Spleen (tissue), 11 donors: ENCODE data around the gene PCSK9. TPM values are rescaled to one million over a fixed set of nuclear protein-coding genes. Genes with fewer than 3 reads are reported as not detected.

Source experiments
- DNase-seq: peaks from one replicate; pipeline ENCODE4 v3.0.0-alpha.2; 2020
- H3K27ac ChIP-seq, 8 donors: fragments of 200-600 bp; sonication (generic) in 7 of 8; 1 replicate in 4 of 8; 2 replicates in 4 of 8; pipeline versions ENCODE4 v1.5.0 to v1.8.0; 2016 to 2021; ENCODE audit warnings: inconsistent platforms in 4 of 8, mild to moderate bottlenecking in 4 of 8, moderate library complexity in 1 of 8
- H3K27me3 ChIP-seq, 7 donors: fragments of 200-600 bp; sonication (generic) in 6 of 7; replicated peaks in 1 of 7; 1 replicate in 4 of 7; 2 replicates in 3 of 7; pipeline versions ENCODE4 v1.5.0 to v1.8.0; 2016 to 2021; ENCODE audit warnings: inconsistent platforms in 3 of 7, mild to moderate bottlenecking in 1 of 7
- H3K36me3 ChIP-seq, 6 donors: fragments of 200-600 bp; sonication (generic) in 5 of 6; 1 replicate in 4 of 6; 2 replicates in 2 of 6; pipeline versions ENCODE4 v1.5.0 to v1.8.0; 2016 to 2021; ENCODE audit warnings: inconsistent platforms in 2 of 6
- H3K4me1 ChIP-seq, 6 donors: fragments of 200-600 bp; sonication (generic) in 5 of 6; 1 replicate in 3 of 6; 2 replicates in 3 of 6; pipeline versions ENCODE4 v1.5.0 to v1.8.0; 2016 to 2021; ENCODE audit warnings: inconsistent platforms in 3 of 6
- H3K4me3 ChIP-seq, 8 donors: fragments of 200-600 bp; sonication (generic) in 7 of 8; 1 replicate in 4 of 8; 2 replicates in 4 of 8; pipeline versions ENCODE4 v1.5.0 to v1.8.0; 2016 to 2021; ENCODE audit warnings: inconsistent platforms in 4 of 8, mild to moderate bottlenecking in 4 of 8, moderate library complexity in 2 of 8
- H3K9me3 ChIP-seq, 8 donors: fragments of 200-600 bp; sonication (generic) in 7 of 8; 1 replicate in 4 of 8; 2 replicates in 4 of 8; pipeline versions ENCODE4 v1.5.0 to v1.8.0; 2016 to 2021; ENCODE audit warnings: inconsistent platforms in 4 of 8
- CTCF ChIP-seq, 11 experiments: fragments of 200-600 bp in 7 of 11; fragments of 450-650 bp in 4 of 11; sonication (generic) in 4 of 11; IDR thresholded peaks in 8 of 11; conservative IDR thresholded peaks in 3 of 11; 1 replicate in 7 of 11; 2 replicates in 4 of 11; pipeline versions ENCODE4 v1.4.0 to v1.8.0; 2016 to 2021; ENCODE audit warnings: antibody characterized with exemption in 11 of 11, inconsistent platforms in 4 of 11, mild to moderate bottlenecking in 1 of 11
- POLR2A ChIP-seq, 3 donors: fragments of 450-650 bp; IDR thresholded peaks; one replicate each; pipeline ENCODE4 v1.5.1; 2017; ENCODE audit warnings: antibody characterized with exemption in 3 of 3, mild to moderate bottlenecking in 1 of 3
- POLR2AphosphoS5 ChIP-seq, 3 donors: sonication (generic); formaldehyde crosslinking; IDR thresholded peaks; one replicate each; pipeline ENCODE4 v1.5.1; 2017; ENCODE audit warnings: antibody characterized with exemption in 3 of 3
- WGBS, 5 donors: extraction: QIAGEN DNeasy Blood & Tissue Kit in 3 of 5; methylation state at CpG; one replicate each; pipeline versions ENCODE4 v1.1.5 to v1.1.7; 2013 to 2018; 5-methylcytosine and 5-hydroxymethylcytosine counted together
- intact Hi-C: fragments of 100-400 bp; cut with DNase I; formaldehyde crosslinking; loops from one replicate; pipeline ENCODE4 v1.15.0; 2023; ENCODE audit warnings: low total_unique reads
- polyA plus RNA-seq, 3 donors: library from polyadenylated mRNA; stranded (reverse); fragments of 200-250 nt; gene quantifications; one replicate each; pipeline ENCODE4 v1.2.1, GENCODE V29; 2013
- total RNA-seq, 7 donors: library from RNA; depleted of rRNA in 3 of 7; stranded (reverse); fragments of >200 nt in 3 of 7; fragmentation: NEBNext Ultra II Directional in 4 of 7; extraction: Animal tissue kit (Norgen Biotek cat#: 25700) in 4 of 7; gene quantifications; one replicate each; pipeline versions ENCODE4 v1.1.0 to v1.2.1, GENCODE V29; 2016 to 2021
- donor health status: healthy with polysubstance abuse.
- donor health status: DM: no; HTN: no; CAD: no; lungs with moderate emphysema.
- donor health status: DM: no; HTN: no; CAD: no.
- donor health status: Bipolar disorder and iron deficiency.
- donor health status: healthy.
- donor health status: DM: no; HTN: no; CAD: no.
- donor health status: DM: yes; HTN: yes; CAD: no.

PCSK9 gene
- total and polyA plus RNA-seq, 10 donors = 0.03 to 0.85 (median 0.18) TPM; not detected in 3

GRCh38 chr1:55002686-55003085, 36.7 kb upstream of the PCSK9 start:
- H3K27me3 ChIP-seq = peaks cover 0 to 38% (median 4%) of the 10 kb centered on the region in 7 donors
- H3K36me3 ChIP-seq = no peaks in the 10 kb centered on the region
- no peaks in the 10 kb centered on the region for H3K9me3 ChIP-seq
- intact Hi-C loops = no loop called here
- TF ChIP-seq POLR2A (IDR thresholded peaks at IDR 0.05) = no peak
- no peak for TF ChIP-seq POLR2AphosphoS5 (IDR thresholded peaks at IDR 0.05)
- TF ChIP-seq CTCF (IDR thresholded peaks at IDR 0.05 in 8 of 11, conservative IDR thresholded peaks at IDR 0.05 in 3 of 11) = no peak
- no peak overlapping the region for H3K4me3 ChIP-seq
- DNase-seq = no peak
- no peak overlapping the region for H3K27ac ChIP-seq
- 31 to 58% (median 54%) methylated on average over 2 of the region's 2 CpGs for WGBS, 5 donors
- H3K4me1 ChIP-seq = no peaks in the 10 kb centered on the region

- Histone ChIP-seq H3K4me3 (no peak overlapping the region), H3K4me1 (no peaks in the 10 kb centered on the region), H3K9me3 (no peaks in the 10 kb centered on the region), H3K27me3 (peaks cover 0 to 11% (median 0%) of the 10 kb centered on the region in 7 donors), H3K36me3 (no peaks in the 10 kb centered on the region), H3K27ac (no peak overlapping the region)
- DNase-seq = peak; percentile 65
- no peak for TF ChIP-seq POLR2AphosphoS5 (IDR thresholded peaks at IDR 0.05)
- TF ChIP-seq CTCF (IDR thresholded peaks at IDR 0.05 in 8 of 11, conservative IDR thresholded peaks at IDR 0.05 in 3 of 11) = no peak
- no peak for TF ChIP-seq POLR2A (IDR thresholded peaks at IDR 0.05)
- intact Hi-C loops = no loop called here
- WGBS, 5 donors = 84 to 92% (median 86%) methylated on average over 9 to 10 of the region's 10 CpGs
Measured at GRCh38 chr1:55005351-55006140, 33.8 kb upstream of the PCSK9 start.

GRCh38 chr1:55006931-55007330, 32.4 kb upstream of the PCSK9 start:
- Histone ChIP-seq H3K27ac (no peak overlapping the region), H3K27me3 (peaks cover 0 to under 1% (median 0%) of the 10 kb centered on the region in 7 donors), H3K9me3 (no peaks in the 10 kb centered on the region), H3K4me3 (no peak overlapping the region), H3K36me3 (no peaks in the 10 kb centered on the region), H3K4me1 (no peaks in the 10 kb centered on the region)
- peak; percentile 44 for DNase-seq
- intact Hi-C loops = no loop called here
- TF ChIP-seq POLR2A (IDR thresholded peaks at IDR 0.05) = no peak
- no peak for TF ChIP-seq POLR2AphosphoS5 (IDR thresholded peaks at IDR 0.05)
- TF ChIP-seq CTCF (IDR thresholded peaks at IDR 0.05 in 8 of 11, conservative IDR thresholded peaks at IDR 0.05 in 3 of 11) = no peak
- 89 to 95% (median 90%) methylated on average over 11 to 12 of the region's 12 CpGs for WGBS, 5 donors

GRCh38 chr1:55007625-55008024, 31.7 kb upstream of the PCSK9 start:
- H3K27ac ChIP-seq = no peak overlapping the region
- H3K36me3 ChIP-seq = no peaks in the 10 kb centered on the region
- H3K4me3 ChIP-seq = no peak overlapping the region
- intact Hi-C loops = no loop called here
- H3K9me3 ChIP-seq = no peaks in the 10 kb centered on the region
- no peaks in the 10 kb centered on the region for H3K4me1 ChIP-seq
- peak; percentile 16 for DNase-seq
- no peak for TF ChIP-seq CTCF (IDR thresholded peaks at IDR 0.05 in 8 of 11, conservative IDR thresholded peaks at IDR 0.05 in 3 of 11)
- TF ChIP-seq POLR2AphosphoS5 (IDR thresholded peaks at IDR 0.05) = no peak
- TF ChIP-seq POLR2A (IDR thresholded peaks at IDR 0.05) = no peak
- WGBS, 5 donors = 75 to 91% (median 81%) methylated on average over 3 of the region's 3 CpGs
- H3K27me3 ChIP-seq = peaks cover 0 to 2% (median 0%) of the 10 kb centered on the region in 7 donors
